SK-N-SH treated with all-trans-retinoic acid at 6 μM for 48 hours (cell line): ENCODE measurements around the gene JPT2.

Experiments
- ATAC-seq: fragments of 200-7000 bp; cut with Tn5 transposase; 3 replicates; pipeline ENCODE4 v1.9.1; 2020; ENCODE audit warnings: mild to moderate bottlenecking, moderate library complexity
- BACH2 ChIP-seq: fragments of 250-450 bp; sonication (Bioruptor Pico); IDR thresholded peaks from 2 replicates; pipeline ENCODE4 v1.9.0; 2021; ENCODE audit warnings: mild to moderate bottlenecking, borderline replicate concordance
- CREB5 ChIP-seq: fragments of 250-450 bp; sonication (Bioruptor Pico); IDR thresholded peaks from 2 replicates; pipeline ENCODE4 v1.5.1; 2020; ENCODE audit warnings: low read depth, mild to moderate bottlenecking, moderate library complexity
- CSDC2 ChIP-seq: fragments of 250-450 bp; sonication (Bioruptor Pico); IDR thresholded peaks from 2 replicates; pipeline ENCODE4 v1.5.0; 2020; ENCODE audit warnings: mild to moderate bottlenecking, moderate library complexity
- CSRNP3 ChIP-seq: fragments of 250-450 bp; sonication (Bioruptor Pico); IDR thresholded peaks from 2 replicates; pipeline ENCODE4 v1.5.1; 2021; ENCODE audit warnings: mild to moderate bottlenecking, moderate library complexity
- ESRRG ChIP-seq: fragments of 250-450 bp; sonication (Bioruptor Pico); IDR thresholded peaks from 2 replicates; pipeline ENCODE4 v1.6.1; 2021; ENCODE audit warnings: mild to moderate bottlenecking
- GLIS3 ChIP-seq: fragments of 250-450 bp; sonication (Bioruptor Pico); IDR thresholded peaks from 2 replicates; pipeline ENCODE4 v1.5.0; 2020; ENCODE audit warnings: mild to moderate bottlenecking, moderate library complexity
- ISL1 ChIP-seq: fragments of 250-450 bp; sonication (Bioruptor Pico); IDR thresholded peaks from 2 replicates; pipeline ENCODE4 v2.1.2; 2022; ENCODE audit warnings: mild to moderate bottlenecking, moderate library complexity
- OSR1 ChIP-seq: fragments of 250-450 bp; sonication (Bioruptor Pico); IDR thresholded peaks from 2 replicates; pipeline ENCODE4 v1.8.0; 2022; ENCODE audit warnings: moderate library complexity, mild to moderate bottlenecking, inconsistent platforms
- PATZ1 ChIP-seq: fragments of 250-450 bp; sonication (Bioruptor Pico); IDR thresholded peaks from 2 replicates; pipeline ENCODE4 v1.8.0; 2020; ENCODE audit warnings: mild to moderate bottlenecking, moderate library complexity, borderline replicate concordance
- PPARA ChIP-seq: fragments of 250-450 bp; sonication (Bioruptor Pico); IDR thresholded peaks from 2 replicates; pipeline ENCODE4 v1.5.0; 2020; ENCODE audit warnings: mild to moderate bottlenecking, borderline replicate concordance
- RARB ChIP-seq: fragments of 250-450 bp; sonication (Bioruptor Pico); IDR thresholded peaks from 2 replicates; pipeline ENCODE4 v1.8.0; 2021; ENCODE audit warnings: mild to moderate bottlenecking, moderate library complexity
- SNAI2 ChIP-seq: fragments of 250-450 bp; sonication (Bioruptor Pico); IDR thresholded peaks from 2 replicates; pipeline ENCODE4 v1.5.0; 2020; ENCODE audit warnings: mild to moderate bottlenecking, moderate library complexity
- TOX ChIP-seq: fragments of 250-450 bp; sonication (Bioruptor Pico); IDR thresholded peaks from 2 replicates; pipeline ENCODE4 v1.8.0; 2021; ENCODE audit warnings: mild to moderate bottlenecking, moderate library complexity, borderline replicate concordance
- TSHZ2 ChIP-seq: fragments of 250-450 bp; sonication (Bioruptor Pico); IDR thresholded peaks from 2 replicates; pipeline ENCODE4 v1.5.0; 2020; ENCODE audit warnings: mild to moderate bottlenecking, moderate library complexity
- ZC3H10 ChIP-seq: fragments of 250-450 bp; sonication (Bioruptor Pico); IDR thresholded peaks from 2 replicates; pipeline ENCODE4 v1.5.1; 2021; ENCODE audit warnings: mild to moderate bottlenecking, moderate library complexity
- ZFP3 ChIP-seq: fragments of 250-450 bp; sonication (Bioruptor Pico); IDR thresholded peaks from 2 replicates; pipeline ENCODE4 v1.5.0; 2020; ENCODE audit warnings: mild to moderate bottlenecking, moderate library complexity
- ZFP30 ChIP-seq: fragments of 450-650 bp; formaldehyde crosslinking; IDR thresholded peaks from 2 replicates; pipeline ENCODE4 v1.5.0; 2022; ENCODE audit warnings: mild to moderate bottlenecking, moderate library complexity
- ZNF70 ChIP-seq: fragments of 450-650 bp; formaldehyde crosslinking; IDR thresholded peaks from 2 replicates; pipeline ENCODE4 v1.5.0; 2020; ENCODE audit warnings: mild to moderate bottlenecking, moderate library complexity

The JPT2 gene

GRCh38 chr16:1643521-1643920 is 34.6 kb upstream of the JPT2 start:
- no peak for ATAC-seq
- no peak for TF ChIP-seq PATZ1 (CRISPR knock-in tag)
- TF ChIP-seq ZC3H10 (CRISPR knock-in tag): no peak
- TF ChIP-seq TSHZ2 (CRISPR knock-in tag): no peak
- no peak for TF ChIP-seq ZFP30 (CRISPR knock-in tag)
- TF ChIP-seq SNAI2 (CRISPR knock-in tag): no peak
- TF ChIP-seq ZFP3 (CRISPR knock-in tag): no peak
- TF ChIP-seq BACH2: no peak
- no peak for TF ChIP-seq ISL1 (CRISPR knock-in tag)
- TF ChIP-seq ESRRG (CRISPR knock-in tag): no peak
- TF ChIP-seq PPARA (CRISPR knock-in tag): no peak
- TF ChIP-seq CREB5 (CRISPR knock-in tag): no peak
- no peak for TF ChIP-seq RARB (CRISPR knock-in tag)
- no peak for TF ChIP-seq ZNF70
- TF ChIP-seq GLIS3 (CRISPR knock-in tag): no peak
- TF ChIP-seq OSR1 (CRISPR knock-in tag): no peak
- TF ChIP-seq TOX (CRISPR knock-in tag): no peak
- TF ChIP-seq CSRNP3 (CRISPR knock-in tag): no peak

GRCh38 chr16:1645914-1646525 is 32.1 kb upstream of the JPT2 start:
- no peak for ATAC-seq

More at GRCh38 chr16:1645914-1646525, 32.1 kb upstream of the JPT2 start:
- TF ChIP-seq PATZ1 (CRISPR knock-in tag) (no peak), CSDC2 (CRISPR knock-in tag) (no peak), ZFP3 (CRISPR knock-in tag) (no peak), PPARA (CRISPR knock-in tag) (no peak), ZC3H10 (CRISPR knock-in tag) (no peak), OSR1 (CRISPR knock-in tag) (no peak), BACH2 (no peak), CREB5 (CRISPR knock-in tag) (no peak)
